ENCODE results near the gene PIK3C3. TPM values are rescaled to one million over a fixed set of nuclear protein-coding genes. Genes with fewer than 3 reads are reported as not detected.

Gene PIK3C3
- total RNA-seq, 1 donor, result 67.4 TPM

GRCh38 chr18:41922841-41923240 is 32.2 kb upstream of the PIK3C3 start:
- TF ChIP-seq CTCF (IDR thresholded peaks at IDR 0.05; ENCODE audit: insufficient read depth, low read depth, low read length), result no peak
- no peak for DNase-seq (ENCODE audit: low read depth)
- no peak overlapping the region for H3K4me3 ChIP-seq (ENCODE audit: low read depth, low read length)

- TF ChIP-seq CTCF (IDR thresholded peaks at IDR 0.05; ENCODE audit: insufficient read depth, low read depth, low read length), result no peak
- H3K4me3 ChIP-seq (ENCODE audit: low read depth, low read length), result no peak overlapping the region
- no peak for DNase-seq (ENCODE audit: low read depth)
Observed at GRCh38 chr18:41923446-41923845, 31.6 kb upstream of the PIK3C3 start.

GRCh38 chr18:41928581-41928980 is 26.5 kb upstream of the PIK3C3 start:
- no peak for TF ChIP-seq CTCF (IDR thresholded peaks at IDR 0.05; ENCODE audit: insufficient read depth, low read depth, low read length)
- no peak overlapping the region for H3K4me3 ChIP-seq (ENCODE audit: low read depth, low read length)
- DNase-seq (ENCODE audit: low read depth), result no peak

GRCh38 chr18:41932899-41933298 is 22.1 kb upstream of the PIK3C3 start:
- no peak for TF ChIP-seq CTCF (IDR thresholded peaks at IDR 0.05; ENCODE audit: insufficient read depth, low read depth, low read length)
- H3K4me3 ChIP-seq (ENCODE audit: low read depth, low read length), result no peak overlapping the region
- no peak for DNase-seq (ENCODE audit: low read depth)

- no peak overlapping the region for H3K4me3 ChIP-seq (ENCODE audit: low read depth, low read length)
- TF ChIP-seq CTCF (IDR thresholded peaks at IDR 0.05; ENCODE audit: insufficient read depth, low read depth, low read length), result no peak
- DNase-seq (ENCODE audit: low read depth), result no peak
Observed at GRCh38 chr18:41933778-41934177, 21.3 kb upstream of the PIK3C3 start.

GRCh38 chr18:41936471-41937134 is 18.4 kb upstream of the PIK3C3 start:
- no peak for TF ChIP-seq CTCF (IDR thresholded peaks at IDR 0.05; ENCODE audit: insufficient read depth, low read depth, low read length)
- DNase-seq (ENCODE audit: low read depth), result no peak

GRCh38 chr18:41938445-41938844 is 16.6 kb upstream of the PIK3C3 start:
- DNase-seq (ENCODE audit: low read depth), result peak; percentile 76
- no peak overlapping the region for H3K4me3 ChIP-seq (ENCODE audit: low read depth, low read length)
- TF ChIP-seq CTCF (IDR thresholded peaks at IDR 0.05; ENCODE audit: insufficient read depth, low read depth, low read length), result peak; percentile 7

More at GRCh38 chr18:41936471-41937134, 18.4 kb upstream of the PIK3C3 start:
- no peak overlapping the region for H3K4me3 ChIP-seq (ENCODE audit: low read depth, low read length)
